ENCODE data around the gene TRIM26.
A peak's percentile ranks its signal among the peaks of the same experiment; 100 is the strongest.
"Not testable (repeated sequence)": the region's sequence is repeated elsewhere in the genome, so short reads cannot be mapped to it uniquely, and the experiment has no call there.

TRIM26 gene

GRCh38 chr6:30212865-30213666, at the start of gene TRIM26:
TSS of gene TRIM26 (minus strand) at chr6:30213406. CDS start at chr6:30199103, 14,303 bp downstream.
- DNase-seq (ENCODE audit: low read depth in 2 of 2) = peak; percentile 96

GRCh38 chr6:30260036-30260504, 46.9 kb upstream of the TRIM26 start:
- DNase-seq (ENCODE audit: low read depth in 2 of 2) = peak; percentile 9 to 10

GRCh38 chr6:30259140-30260035, 46.2 kb upstream of the TRIM26 start:
- peak; percentile 29 to 65 for DNase-seq (ENCODE audit: low read depth in 2 of 2)

- no peak for DNase-seq (ENCODE audit: low read depth in 2 of 2)
Measured at GRCh38 chr6:30258204-30258603, 45.0 kb upstream of the TRIM26 start.

GRCh38 chr6:30252417-30252816, 39.2 kb upstream of the TRIM26 start:
- DNase-seq (ENCODE audit: low read depth in 2 of 2) = not testable (repeated sequence)

GRCh38 chr6:30244560-30244959, 31.4 kb upstream of the TRIM26 start:
- DNase-seq (ENCODE audit: low read depth in 2 of 2) = no peak

GRCh38 chr6:30238178-30238795, 25.1 kb upstream of the TRIM26 start:
- no peak for DNase-seq (ENCODE audit: low read depth in 2 of 2)

- no peak for DNase-seq (ENCODE audit: low read depth in 2 of 2)
Measured at GRCh38 chr6:30234356-30234755, 21.1 kb upstream of the TRIM26 start.

GRCh38 chr6:30231067-30231466, 17.9 kb upstream of the TRIM26 start:
- no peak for DNase-seq (ENCODE audit: low read depth in 2 of 2)

- DNase-seq (ENCODE audit: low read depth in 2 of 2) = no peak
Measured at GRCh38 chr6:30227763-30228487, 14.7 kb upstream of the TRIM26 start.

GRCh38 chr6:30227242-30227722, 14.1 kb upstream of the TRIM26 start:
- DNase-seq (ENCODE audit: low read depth in 2 of 2) = no peak

GRCh38 chr6:30223339-30223738, 10.1 kb upstream of the TRIM26 start:
- DNase-seq (ENCODE audit: low read depth in 2 of 2) = no peak

- DNase-seq (ENCODE audit: low read depth in 2 of 2) = not testable (repeated sequence)
Measured at GRCh38 chr6:30221956-30222355, 8.8 kb upstream of the TRIM26 start.

- DNase-seq (ENCODE audit: low read depth in 2 of 2) = not testable (repeated sequence)
Measured at GRCh38 chr6:30221395-30221794, 8.2 kb upstream of the TRIM26 start.

- peak in 1 of 2 donors; percentile 42 for DNase-seq (ENCODE audit: low read depth in 2 of 2)
Measured at GRCh38 chr6:30219244-30219643, 6.0 kb upstream of the TRIM26 start.

- no peak for DNase-seq (ENCODE audit: low read depth in 2 of 2)
Measured at GRCh38 chr6:30216096-30216495, 2.9 kb upstream of the TRIM26 start.

GRCh38 chr6:30214657-30214982, 1.4 kb upstream of the TRIM26 start:
- DNase-seq (ENCODE audit: low read depth in 2 of 2) = no peak

GRCh38 chr6:30213957-30214656, 901 bp upstream of the TRIM26 start:
- DNase-seq (ENCODE audit: low read depth in 2 of 2) = peak; percentile 35 to 62

GRCh38 chr6:30213667-30213956, 406 bp upstream of the TRIM26 start:
- no peak for DNase-seq (ENCODE audit: low read depth in 2 of 2)

GRCh38 chr6:30211899-30212298, 1.3 kb downstream of the TRIM26 start:
- DNase-seq (ENCODE audit: low read depth in 2 of 2) = no peak

- no peak for DNase-seq (ENCODE audit: low read depth in 2 of 2)
Measured at GRCh38 chr6:30211306-30211705, 1.9 kb downstream of the TRIM26 start.
